Epithelial cell of esophagus (primary cell): Measurements from ENCODE around the gene PIK3CA.

Experiments used
- DNase-seq: peaks from one replicate; pipeline ENCODE4 v3.0.0; 2010; ENCODE audit warnings: low read depth
- H3K4me3 ChIP-seq: 2 replicates; pipeline ENCODE4 v1.5.1; 2011; ENCODE audit warnings: mild to moderate bottlenecking, low read length, control low read depth
- CTCF ChIP-seq: IDR thresholded peaks from 2 replicates; pipeline ENCODE4 v1.5.1; 2011; ENCODE audit warnings: low read depth, mild to moderate bottlenecking, low read length, control low read depth, inconsistent platforms; ENCODE audit not compliant: insufficient read depth; ENCODE audit errors: missing control alignments

Gene PIK3CA

GRCh38 chr3:179279837-179280236 lies 131.7 kb downstream of the PIK3CA start:
- no peak for TF ChIP-seq CTCF
- H3K4me3 ChIP-seq = no peak overlapping the region
- DNase-seq = no peak

GRCh38 chr3:179281825-179282224 lies 133.7 kb downstream of the PIK3CA start:
- no peak for TF ChIP-seq CTCF
- DNase-seq = no peak
- no peak overlapping the region for H3K4me3 ChIP-seq

- no peak for TF ChIP-seq CTCF
- DNase-seq = no peak
- no peak overlapping the region for H3K4me3 ChIP-seq
These were observed 138.2 kb downstream of the PIK3CA start for GRCh38 chr3:179286331-179286730.

- H3K4me3 ChIP-seq = no peak overlapping the region
- DNase-seq = no peak
- TF ChIP-seq CTCF = no peak
These were observed 140.7 kb downstream of the PIK3CA start for GRCh38 chr3:179288845-179289244.

- no peak overlapping the region for H3K4me3 ChIP-seq
- no peak for DNase-seq
- no peak for TF ChIP-seq CTCF
These were observed 141.1 kb downstream of the PIK3CA start for GRCh38 chr3:179289295-179289694.
